Mucosa of descending colon (tissue), 3 donors: ENCODE data around the gene ENTPD6. TPM values are rescaled to one million over a fixed set of nuclear protein-coding genes. Genes with fewer than 3 reads are reported as not detected.

Experiments used
- total RNA-seq, 3 donors: library from RNA; stranded (reverse); fragmentation: NEBNext Ultra II Directional in 2 of 3; extraction: Animal tissue kit (Norgen Biotek cat#: 25700) in 2 of 3; gene quantifications; one replicate each; pipeline versions ENCODE4 v1.2.1 to v1.2.4, GENCODE V29; 2021 to 2023
- donor health status: DM: no; HTN: no; CAD: no; lungs with moderate emphysema.
- donor health status: DM: no; HTN: no; CAD: no.
- donor health status: DM: no; HTN: yes; CAD: no.

Gene ENTPD6
- total RNA-seq, 3 donors from 2014 or later = 114 to 191 (median 140) TPM

Other genes with a start within 250 kb of the ENTPD6 start
- 1 to 10 TPM; 1.4 to 2.3 (median 1.7) TPM for gene CST7, start 246.4 kb upstream of the ENTPD6 start, total RNA-seq
- 10 to 100 TPM; 46.3 to 51.5 (median 47.3) TPM for gene APMAP, start 203.0 kb upstream of the ENTPD6 start, total RNA-seq
- 10 to 100 TPM; 29.8 to 37.9 (median 36.9) TPM for gene ACSS1, start 137.6 kb upstream of the ENTPD6 start, total RNA-seq
- gene VSX1, start 113.6 kb upstream of the ENTPD6 start, total RNA-seq = under 1 TPM in 1 of 3 donors, not detected in 2; 0.22 TPM
- gene PYGB, start 52.4 kb downstream of the ENTPD6 start, total RNA-seq = 100 to 1,000 TPM; 247 to 252 (median 247) TPM
- gene ABHD12, start 195.1 kb downstream of the ENTPD6 start, total RNA-seq = 10 to 100 TPM; 47.3 to 65.5 (median 59.5) TPM
- gene GINS1, start 212.0 kb downstream of the ENTPD6 start, total RNA-seq = 1 to 10 TPM; 1.8 to 8.6 (median 1.9) TPM